ENCODE data around the gene CHST11. TPM values are rescaled to one million over a fixed set of nuclear protein-coding genes. Genes with fewer than 3 reads are reported as not detected.

CHST11 gene
- total and polyA plus RNA-seq, 10 of the 15 experiments (the other 5 are each of a cell fraction or from before 2014, with no cell fraction given), result 1.9 to 38.1 (median 17.2) TPM

GRCh38 chr12:104494793-104495158 is 38.0 kb downstream of the CHST11 start:
- FAIRE-seq, result peak; percentile 31
- H4K20me1 ChIP-seq (ENCODE audit: control insufficient read depth, insufficient read depth), result no peaks in the 10 kb centered on the region
- peak overlapping the region; percentile 38 for H2AFZ ChIP-seq (ENCODE audit: control insufficient read depth, low read depth, low read length)
- H3K4me3 ChIP-seq, result peak overlapping the region; percentile 57; the same call in 1 of the 2 replicates
- H3K36me3 ChIP-seq (ENCODE audit: control insufficient read depth in 2 of 2, insufficient read depth in 2 of 2, low read length in 1 of 2), result peaks cover 0 to 2% of the 10 kb centered on the region in 2 experiments; a peak in 1 of 4 replicates
- WGBS (ENCODE audit: insufficient coverage, insufficient replicate concordance, low lambda C conversion rate, missing lambda C conversion rate), result 11% methylated on average over 5 of the region's 5 CpGs
- CTCF ChIA-PET, result interaction anchor here (0.7 to 2.2 kb wide), 12 partner anchors 12 to 277 kb away, joined by 3 to 8 read pairs (median 4); no protein-coding TSS in a partner anchor
- intact Hi-C loops (cut with micrococcal nuclease; ENCODE audit: unreplicated experiment), result loop anchor here (1.0 kb wide), 1 partner anchor 38 kb away; the partner anchor contains the start of gene CHST11
- no TSS peak for BruUV-seq (replicated peaks)
- H3K4me1 ChIP-seq (ENCODE audit: control insufficient read depth, insufficient read depth, low read length), result peaks cover 52% of the 10 kb centered on the region
- peak overlapping the region; percentile 35 for H3K9ac ChIP-seq (ENCODE audit: control insufficient read depth, insufficient read depth, low read length)
- peak; percentile 70 for ATAC-seq
- H3K27ac ChIP-seq (ENCODE audit: control insufficient read depth, insufficient read depth), result peak overlapping the region; percentile 83
- POLR2A ChIA-PET, result interaction anchor here (1.1 to 1.8 kb wide), 9 partner anchors 13 to 42 kb away, joined by 3 to 8 read pairs (median 4); no protein-coding TSS in a partner anchor
- peak; percentile 47 for DNase-seq (ENCODE audit: low read depth, low spot score)
- peak overlapping the region; percentile 82 for H3K4me2 ChIP-seq (ENCODE audit: control insufficient read depth, insufficient read depth)
- RAD21 ChIA-PET (ENCODE audit: unreplicated experiment), result interaction anchor here (0.8 to 4.5 kb wide), 18 partner anchors 8 to 201 kb away, joined by 3 to 47 read pairs (median 5); partner anchors contain the start of gene CHST11
- SMC1A ChIA-PET (ENCODE audit: uncharacterized antibody, unreplicated experiment), result interaction anchor here (0.7 to 6.1 kb wide), 17 partner anchors 11 to 558 kb away, joined by 3 to 51 read pairs (median 4); no protein-coding TSS in a partner anchor
- no peaks in the 10 kb centered on the region for H3K9me3 ChIP-seq (replicated peaks; ENCODE audit: control insufficient read depth, insufficient read depth, low read length)
- in situ Hi-C loops (cut with MboI), result no loop called here
- no peaks in the 10 kb centered on the region for H3K27me3 ChIP-seq (replicated peaks in 1 of 2; ENCODE audit: control insufficient read depth in 2 of 2, insufficient read depth in 2 of 2, low read length in 1 of 2)
- peaks cover 61% of the 10 kb centered on the region for H3K79me2 ChIP-seq (ENCODE audit: control insufficient read depth, insufficient read depth, low read length)
- TF ChIP-seq CEBPB (IDR thresholded peaks at IDR 0.05; ENCODE audit: borderline replicate concordance in 1 of 2, low read depth in 2 of 2, low read length in 2 of 2) (no peak), RCOR1 (conservative IDR thresholded peaks at IDR 0.05; ENCODE audit: low read depth, low read length) (no peak), ASH2L (IDR thresholded peaks at IDR 0.05; ENCODE audit: borderline replicate concordance, low read depth) (peak; percentile 25; the same call in 1 of the 2 replicates), DPF2 (IDR thresholded peaks at IDR 0.05) (no peak), MEF2B (IDR thresholded peaks at IDR 0.05; ENCODE audit: partially characterized antibody, poor library complexity, severe bottlenecking) (no peak), LARP7 (IDR thresholded peaks at IDR 0.05) (no peak), SP1 (IDR thresholded peaks at IDR 0.05; ENCODE audit: low read depth, low read length) (no peak), RAD51 (IDR thresholded peaks at IDR 0.05) (0 out of 2 replicates have a peak, but pooled peaks have one; percentile 29), CBX5 (IDR thresholded peaks at IDR 0.05; ENCODE audit: low read depth) (no peak), ZNF622 (IDR thresholded peaks at IDR 0.05) (no peak), JUNB (IDR thresholded peaks at IDR 0.05) (peak; percentile 29; the same call in 1 of the 2 replicates)
- TF ChIP-seq, protein P1, sequence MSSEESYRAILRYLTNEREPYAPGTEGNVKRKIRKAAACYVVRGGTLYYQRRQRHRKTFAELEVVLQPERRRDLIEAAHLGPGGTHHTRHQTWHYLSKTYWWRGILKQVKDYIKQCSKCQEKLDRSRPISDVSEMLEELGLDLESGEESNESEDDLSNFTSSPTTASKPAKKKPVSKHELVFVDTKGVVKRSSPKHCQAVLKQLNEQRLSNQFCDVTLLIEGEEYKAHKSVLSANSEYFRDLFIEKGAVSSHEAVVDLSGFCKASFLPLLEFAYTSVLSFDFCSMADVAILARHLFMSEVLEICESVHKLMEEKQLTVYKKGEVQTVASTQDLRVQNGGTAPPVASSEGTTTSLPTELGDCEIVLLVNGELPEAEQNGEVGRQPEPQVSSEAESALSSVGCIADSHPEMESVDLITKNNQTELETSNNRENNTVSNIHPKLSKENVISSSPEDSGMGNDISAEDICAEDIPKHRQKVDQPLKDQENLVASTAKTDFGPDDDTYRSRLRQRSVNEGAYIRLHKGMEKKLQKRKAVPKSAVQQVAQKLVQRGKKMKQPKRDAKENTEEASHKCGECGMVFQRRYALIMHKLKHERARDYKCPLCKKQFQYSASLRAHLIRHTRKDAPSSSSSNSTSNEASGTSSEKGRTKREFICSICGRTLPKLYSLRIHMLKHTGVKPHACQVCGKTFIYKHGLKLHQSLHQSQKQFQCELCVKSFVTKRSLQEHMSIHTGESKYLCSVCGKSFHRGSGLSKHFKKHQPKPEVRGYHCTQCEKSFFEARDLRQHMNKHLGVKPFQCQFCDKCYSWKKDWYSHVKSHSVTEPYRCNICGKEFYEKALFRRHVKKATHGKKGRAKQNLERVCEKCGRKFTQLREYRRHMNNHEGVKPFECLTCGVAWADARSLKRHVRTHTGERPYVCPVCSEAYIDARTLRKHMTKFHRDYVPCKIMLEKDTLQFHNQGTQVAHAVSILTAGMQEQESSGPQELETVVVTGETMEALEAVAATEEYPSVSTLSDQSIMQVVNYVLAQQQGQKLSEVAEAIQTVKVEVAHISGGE (CRISPR knock-in tag; IDR thresholded peaks at IDR 0.05), result no peak
- TF ChIP-seq, protein P2, sequence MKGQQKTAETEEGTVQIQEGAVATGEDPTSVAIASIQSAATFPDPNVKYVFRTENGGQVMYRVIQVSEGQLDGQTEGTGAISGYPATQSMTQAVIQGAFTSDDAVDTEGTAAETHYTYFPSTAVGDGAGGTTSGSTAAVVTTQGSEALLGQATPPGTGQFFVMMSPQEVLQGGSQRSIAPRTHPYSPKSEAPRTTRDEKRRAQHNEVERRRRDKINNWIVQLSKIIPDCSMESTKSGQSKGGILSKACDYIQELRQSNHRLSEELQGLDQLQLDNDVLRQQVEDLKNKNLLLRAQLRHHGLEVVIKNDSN (IDR thresholded peaks at IDR 0.05; ENCODE audit: borderline replicate concordance, extremely low read length, insufficient read depth, low read depth, low read length), result no peak
- TF ChIP-seq, protein P3, sequence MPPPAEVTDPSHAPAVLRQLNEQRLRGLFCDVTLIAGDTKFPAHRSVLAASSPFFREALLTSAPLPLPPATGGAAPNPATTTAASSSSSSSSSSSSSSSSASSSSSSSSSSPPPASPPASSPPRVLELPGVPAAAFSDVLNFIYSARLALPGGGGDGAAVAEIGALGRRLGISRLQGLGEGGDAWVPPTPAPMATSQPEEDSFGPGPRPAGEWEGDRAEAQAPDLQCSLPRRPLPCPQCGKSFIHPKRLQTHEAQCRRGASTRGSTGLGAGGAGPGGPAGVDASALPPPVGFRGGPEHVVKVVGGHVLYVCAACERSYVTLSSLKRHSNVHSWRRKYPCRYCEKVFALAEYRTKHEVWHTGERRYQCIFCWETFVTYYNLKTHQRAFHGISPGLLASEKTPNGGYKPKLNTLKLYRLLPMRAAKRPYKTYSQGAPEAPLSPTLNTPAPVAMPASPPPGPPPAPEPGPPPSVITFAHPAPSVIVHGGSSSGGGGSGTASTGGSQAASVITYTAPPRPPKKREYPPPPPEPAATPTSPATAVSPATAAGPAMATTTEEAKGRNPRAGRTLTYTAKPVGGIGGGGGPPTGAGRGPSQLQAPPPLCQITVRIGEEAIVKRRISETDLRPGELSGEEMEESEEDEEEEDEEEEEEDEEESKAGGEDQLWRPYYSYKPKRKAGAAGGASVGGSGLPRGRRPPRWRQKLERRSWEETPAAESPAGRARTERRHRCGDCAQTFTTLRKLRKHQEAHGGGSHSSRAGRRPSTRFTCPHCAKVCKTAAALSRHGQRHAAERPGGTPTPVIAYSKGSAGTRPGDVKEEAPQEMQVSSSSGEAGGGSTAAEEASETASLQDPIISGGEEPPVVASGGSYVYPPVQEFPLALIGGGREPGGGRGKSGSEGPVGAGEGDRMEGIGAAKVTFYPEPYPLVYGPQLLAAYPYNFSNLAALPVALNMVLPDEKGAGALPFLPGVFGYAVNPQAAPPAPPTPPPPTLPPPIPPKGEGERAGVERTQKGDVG (CRISPR knock-in tag; IDR thresholded peaks at IDR 0.05), result no peak
- TF ChIP-seq, protein P4, sequence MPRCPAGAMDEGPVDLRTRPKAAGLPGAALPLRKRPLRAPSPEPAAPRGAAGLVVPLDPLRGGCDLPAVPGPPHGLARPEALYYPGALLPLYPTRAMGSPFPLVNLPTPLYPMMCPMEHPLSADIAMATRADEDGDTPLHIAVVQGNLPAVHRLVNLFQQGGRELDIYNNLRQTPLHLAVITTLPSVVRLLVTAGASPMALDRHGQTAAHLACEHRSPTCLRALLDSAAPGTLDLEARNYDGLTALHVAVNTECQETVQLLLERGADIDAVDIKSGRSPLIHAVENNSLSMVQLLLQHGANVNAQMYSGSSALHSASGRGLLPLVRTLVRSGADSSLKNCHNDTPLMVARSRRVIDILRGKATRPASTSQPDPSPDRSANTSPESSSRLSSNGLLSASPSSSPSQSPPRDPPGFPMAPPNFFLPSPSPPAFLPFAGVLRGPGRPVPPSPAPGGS (IDR thresholded peaks at IDR 0.05; ENCODE audit: borderline replicate concordance, insufficient read depth, low read depth, low read length, poor library complexity, severe bottlenecking), result peak; percentile 2
